ENCODE results near the gene DOK5.
"Not testable (repeated sequence)": the region's sequence is repeated elsewhere in the genome, so short reads cannot be mapped to it uniquely, and the experiment has no call there.

DOK5 gene

GRCh38 chr20:54475334-54476168, at the start of gene DOK5:
DOK5 (plus strand) TSS chr20:54475593; CDS start chr20:54475947, 354 bp downstream.
- no peak for DNase-seq

DNA sequence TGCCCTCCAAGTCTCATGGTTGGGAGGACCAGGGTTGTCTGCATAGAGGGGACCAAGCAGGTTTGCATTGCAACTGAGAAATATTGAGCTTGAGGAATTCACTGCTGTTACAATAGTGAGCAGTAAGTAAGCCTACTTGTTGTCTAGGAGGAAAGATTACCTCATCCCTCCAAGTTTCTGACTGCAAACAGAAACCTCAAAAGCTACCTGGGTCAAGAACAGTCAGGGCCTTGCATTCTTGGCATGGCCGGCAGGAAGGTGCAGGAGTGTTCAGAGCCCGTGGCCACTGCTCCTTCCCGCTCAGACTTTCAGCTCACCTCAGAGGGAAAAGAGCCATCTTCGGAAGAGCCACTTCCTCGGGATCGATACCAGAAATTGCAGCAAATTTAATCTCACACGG, 46.0 kb upstream of the DOK5 start:
- no peak for DNase-seq

DNA sequence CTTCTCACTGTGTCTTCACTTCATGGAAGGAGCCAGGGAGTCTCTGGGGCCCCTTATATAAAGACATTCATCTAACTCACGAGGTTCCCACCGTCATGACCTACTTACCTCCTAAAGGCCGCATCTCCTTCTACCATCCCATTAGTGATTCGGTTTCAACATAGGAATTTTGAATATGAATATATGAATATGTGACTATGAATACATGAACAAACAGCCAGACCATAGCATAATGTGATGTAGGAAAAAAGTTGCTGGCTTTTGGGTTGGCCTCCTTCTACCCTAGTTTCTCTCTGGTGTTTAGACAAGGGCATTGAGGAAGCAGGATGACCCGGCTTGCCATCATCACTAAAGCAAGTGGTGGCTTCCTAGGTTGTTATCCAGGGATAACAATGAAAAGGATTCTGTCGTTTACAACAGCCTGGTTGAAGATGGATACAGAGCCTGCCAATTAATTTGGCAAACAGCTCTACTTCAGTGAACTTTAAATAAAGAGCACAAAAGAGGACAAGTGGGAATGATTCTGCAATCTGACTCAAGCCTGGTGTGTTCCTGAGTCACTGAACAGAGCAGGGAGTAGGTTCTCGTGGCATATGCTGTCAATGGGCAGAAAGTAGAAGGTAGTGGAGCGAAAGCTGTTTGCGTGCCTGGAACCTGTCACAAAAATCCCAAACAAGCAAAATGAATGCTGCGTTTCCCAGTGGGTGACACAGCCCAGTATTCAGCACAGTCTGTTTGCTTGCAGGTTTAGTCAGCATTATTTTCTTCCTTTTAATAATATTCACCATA, 44.0 kb upstream of the DOK5 start:
- DNase-seq, result no peak

DNA sequence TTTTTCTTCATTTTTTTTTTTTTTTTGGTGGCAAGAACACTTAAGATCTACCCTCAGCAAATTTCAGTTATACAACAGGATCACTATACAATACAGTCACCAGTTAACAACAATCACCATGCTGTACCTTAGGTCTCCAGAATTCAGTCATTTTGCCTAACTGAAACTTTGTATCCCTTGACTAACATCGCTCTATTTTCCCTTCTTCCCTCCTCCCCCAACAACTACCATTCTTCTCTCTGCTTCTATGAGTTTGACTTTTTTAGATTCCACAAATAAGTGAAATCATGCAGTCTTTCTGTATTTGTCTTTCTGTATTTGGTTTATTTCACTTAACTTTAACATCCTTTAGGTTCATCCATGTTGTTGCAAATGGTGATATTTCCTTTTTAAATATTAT, 42.4 kb upstream of the DOK5 start:
- DNase-seq, result no peak

DNA sequence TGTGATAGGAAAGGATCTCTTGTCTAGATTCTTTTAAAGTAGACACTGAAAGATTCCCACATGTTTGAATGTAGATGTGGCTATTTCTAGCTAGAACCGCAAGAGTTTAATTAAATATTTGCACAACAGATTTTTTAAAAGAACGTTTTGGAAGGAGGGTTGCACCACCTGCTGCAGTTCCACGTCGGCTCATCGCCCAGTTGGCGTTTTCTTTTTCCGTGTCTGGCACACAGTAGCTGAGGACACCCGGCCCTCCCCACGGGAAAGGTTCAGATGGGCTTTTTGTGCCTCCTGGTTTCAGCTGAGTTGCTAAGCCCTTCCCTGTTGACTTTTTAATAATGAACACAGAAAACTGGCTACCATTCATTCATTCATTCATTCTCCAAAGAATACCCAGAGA, 41.8 kb upstream of the DOK5 start:
- DNase-seq, result no peak

- DNase-seq, result no peak
Measured at GRCh38 chr20:54434196-54434595, 41.2 kb upstream of the DOK5 start.

DNA sequence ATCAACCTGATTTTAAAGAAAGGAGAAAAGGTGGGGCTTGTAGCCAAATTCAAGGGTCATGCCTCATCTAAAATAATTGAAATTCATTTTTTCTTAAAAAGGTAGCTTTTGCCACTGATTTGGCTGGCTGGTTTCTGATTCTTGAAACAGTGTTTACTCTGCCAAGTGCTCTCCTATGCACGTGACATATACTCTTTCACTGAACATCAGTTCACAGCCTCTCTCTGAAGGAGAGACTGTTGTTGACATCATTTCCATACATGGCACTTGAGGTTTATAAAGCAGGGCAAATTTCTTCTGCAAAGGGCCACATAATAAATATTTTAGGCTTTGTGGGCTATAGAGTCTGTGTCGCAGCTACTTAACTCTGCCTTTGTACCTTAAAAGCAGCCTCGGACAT, 40.4 kb upstream of the DOK5 start:
- no peak for DNase-seq

DNA sequence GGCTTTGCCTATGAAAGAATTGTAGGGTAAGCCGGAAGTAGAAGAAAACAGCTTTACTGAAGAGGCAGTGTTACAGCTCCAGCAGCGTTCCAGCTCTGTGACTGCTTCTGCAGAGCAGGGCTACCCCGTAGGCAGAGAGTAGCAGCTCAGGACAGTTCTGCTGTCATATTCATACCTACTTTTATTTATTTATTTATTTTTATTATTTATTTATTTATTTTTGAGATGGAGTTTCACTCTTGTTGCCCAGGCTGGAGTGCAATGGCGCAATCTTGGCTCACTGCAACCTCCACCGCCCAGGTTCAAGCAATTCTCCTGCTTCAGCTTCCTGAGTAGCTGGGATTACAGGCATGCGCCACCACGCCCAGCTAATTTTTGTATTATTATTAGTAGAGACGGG, 39.0 kb upstream of the DOK5 start:
- not testable (repeated sequence) for DNase-seq

DNA sequence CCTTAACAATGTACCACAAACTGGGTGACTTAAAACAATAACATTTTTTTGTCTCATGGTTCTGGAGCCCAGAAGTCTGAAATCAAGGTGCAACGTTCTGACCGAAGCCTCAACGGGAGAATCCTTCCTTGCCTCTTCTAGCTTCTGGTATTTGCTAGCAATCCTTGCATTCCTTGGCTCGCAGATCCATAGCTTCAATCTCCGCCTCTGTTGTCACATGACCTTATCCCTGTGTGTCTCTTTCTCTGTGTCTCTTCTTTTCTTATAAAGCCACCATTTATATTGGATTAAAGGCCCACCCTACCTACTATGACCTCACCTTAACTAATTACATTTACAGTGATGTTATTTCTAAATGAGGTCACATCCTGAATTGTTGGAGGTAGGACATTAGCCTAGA, 37.2 kb upstream of the DOK5 start:
- DNase-seq, result no peak

DNA sequence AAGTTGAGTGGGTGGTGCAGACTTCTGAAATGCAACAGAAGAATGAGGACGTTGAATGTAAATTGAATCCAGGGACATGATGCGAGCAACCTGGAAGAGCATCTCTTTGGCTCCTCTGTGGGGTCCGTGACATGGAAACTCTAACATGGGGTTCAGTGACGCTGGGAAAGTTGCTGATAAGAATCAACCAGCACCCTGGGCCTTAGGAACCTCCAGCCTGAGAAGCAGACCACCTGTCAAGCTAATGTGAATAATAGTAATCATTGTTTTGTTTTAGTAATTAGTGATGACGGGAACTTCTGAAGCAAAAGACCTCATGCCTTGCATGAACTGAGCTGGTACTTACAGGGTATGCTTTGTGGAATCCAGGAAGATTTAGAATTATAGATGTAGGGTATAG, 25.2 kb upstream of the DOK5 start:
- DNase-seq, result no peak

DNA sequence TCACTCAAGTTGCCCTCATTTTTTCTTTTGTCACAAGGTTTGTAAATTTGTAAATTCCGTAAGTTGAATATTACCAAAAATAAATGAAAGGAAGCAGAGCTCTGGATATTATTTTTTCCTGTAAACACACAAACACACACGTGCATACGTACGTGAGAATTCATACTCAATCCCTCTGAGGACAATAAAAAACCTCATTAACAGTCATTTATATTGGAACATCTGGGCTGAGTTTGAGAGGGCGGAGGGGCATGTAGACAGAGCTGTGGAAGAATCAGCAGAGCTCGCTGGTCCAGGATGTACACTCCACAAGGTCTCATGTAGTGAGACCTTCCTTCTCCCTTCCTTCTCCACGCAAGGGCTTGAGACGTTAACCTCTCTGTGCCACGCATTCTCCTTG, 24.2 kb upstream of the DOK5 start:
- no peak for DNase-seq

GRCh38 chr20:54452277-54452676, 23.1 kb upstream of the DOK5 start:
- DNase-seq, result no peak

DNA sequence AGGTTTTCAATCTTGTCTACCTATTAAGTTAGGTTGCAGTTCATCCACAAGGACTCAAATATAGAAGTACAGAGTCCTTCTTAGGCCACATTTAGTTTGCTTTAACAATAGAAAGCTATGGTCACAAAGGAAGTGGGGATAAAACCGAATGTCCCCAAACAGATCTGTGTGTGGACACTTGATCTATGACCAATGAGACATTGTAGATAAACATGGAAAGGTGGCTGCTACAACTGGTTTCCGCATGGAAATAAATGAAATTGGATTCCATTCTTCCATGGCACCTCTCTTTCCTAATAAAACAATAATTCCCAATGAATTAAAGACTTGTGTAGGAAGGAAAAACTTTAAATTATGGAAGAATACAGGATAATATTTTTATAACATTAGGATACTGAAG, 20.4 kb upstream of the DOK5 start:
- DNase-seq, result no peak

DNA sequence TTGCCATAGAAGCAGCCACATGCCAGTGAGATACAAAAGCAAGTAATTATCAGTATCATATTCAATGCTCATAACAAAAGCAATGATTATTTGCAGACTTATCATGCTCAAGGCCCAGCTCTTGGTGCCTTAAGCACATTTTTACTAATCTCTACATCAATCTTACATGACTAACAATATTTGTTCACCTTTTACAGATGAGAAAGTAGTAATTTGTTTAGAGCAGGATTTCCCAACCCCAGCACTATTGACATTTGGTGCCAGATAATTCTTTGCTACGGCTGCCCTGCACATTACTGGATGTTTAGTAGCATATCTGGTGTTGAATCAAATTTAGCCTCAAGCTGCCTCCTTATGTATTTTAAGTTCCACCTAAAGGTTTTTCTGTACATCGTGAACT, 19.0 kb upstream of the DOK5 start:
- no peak for DNase-seq

GRCh38 chr20:54456961-54457360, 18.4 kb upstream of the DOK5 start:
- DNase-seq, result no peak

DNA sequence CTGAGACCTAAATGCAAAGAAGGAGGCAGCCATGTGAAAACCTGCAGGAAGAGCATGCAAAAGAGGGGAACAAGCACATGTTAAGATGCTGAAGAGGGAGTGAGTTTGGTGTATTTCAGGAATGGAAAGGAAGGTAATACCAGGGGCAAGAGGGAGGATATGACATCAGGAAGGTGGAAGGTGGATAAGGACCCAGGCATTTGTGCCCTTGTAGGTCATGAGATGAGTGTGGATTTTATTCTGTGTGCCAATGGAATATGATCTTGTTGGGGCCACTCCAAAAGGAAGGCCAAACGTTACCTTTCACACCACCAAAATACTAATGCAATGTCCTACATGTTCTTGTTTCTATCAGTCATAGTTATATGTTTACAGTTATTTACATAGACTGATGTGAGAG, 17.2 kb upstream of the DOK5 start:
- no peak for DNase-seq

DNA sequence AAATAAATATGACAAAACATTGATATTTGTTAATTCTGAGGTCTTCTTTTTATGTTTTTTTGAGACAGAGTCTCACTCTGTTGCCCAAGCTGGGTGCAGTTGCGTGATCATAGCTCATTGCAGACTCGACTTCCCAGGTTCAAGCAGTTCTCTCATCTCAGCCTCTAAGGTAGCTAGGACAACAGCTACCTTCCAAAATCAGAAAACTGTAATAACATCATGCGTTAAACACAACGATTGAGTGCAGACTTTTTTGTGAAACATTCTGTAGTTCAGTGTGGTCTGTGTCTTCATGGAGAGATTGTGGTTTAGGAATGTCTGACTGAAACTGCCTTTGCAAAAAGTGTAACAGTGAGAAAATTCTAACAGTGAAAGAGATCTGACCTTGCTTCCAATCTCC, 16.1 kb upstream of the DOK5 start:
- no peak for DNase-seq

- DNase-seq, result no peak
Measured at GRCh38 chr20:54464003-54464402, 11.4 kb upstream of the DOK5 start.

- no peak for DNase-seq
Measured at GRCh38 chr20:54466127-54466526, 9.3 kb upstream of the DOK5 start.

DNA sequence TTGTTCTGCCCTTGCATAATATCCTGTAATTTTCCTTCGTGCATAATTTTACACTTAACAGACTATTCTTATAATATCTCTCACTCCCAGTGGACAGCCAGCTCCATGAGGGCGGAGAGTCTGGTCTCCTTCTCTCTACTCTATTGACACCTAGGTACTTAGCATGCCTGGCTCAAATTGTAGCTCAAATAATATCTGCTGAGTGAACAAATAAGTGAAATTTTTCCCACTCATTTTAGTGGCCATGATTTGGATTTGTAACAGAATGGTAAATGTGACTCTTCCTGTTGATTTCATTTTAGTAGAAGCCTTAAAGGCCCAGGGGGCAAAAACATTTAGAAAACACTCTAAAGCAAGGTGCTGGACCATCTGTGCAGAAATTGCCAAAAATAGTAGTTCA, 7.8 kb upstream of the DOK5 start:
- DNase-seq, result no peak

- DNase-seq, result no peak
Measured at GRCh38 chr20:54468082-54468481, 7.3 kb upstream of the DOK5 start.

- no peak for DNase-seq
Measured at GRCh38 chr20:54469293-54469692, 6.1 kb upstream of the DOK5 start.

- no peak for DNase-seq
Measured at GRCh38 chr20:54469952-54470351, 5.4 kb upstream of the DOK5 start.

DNA sequence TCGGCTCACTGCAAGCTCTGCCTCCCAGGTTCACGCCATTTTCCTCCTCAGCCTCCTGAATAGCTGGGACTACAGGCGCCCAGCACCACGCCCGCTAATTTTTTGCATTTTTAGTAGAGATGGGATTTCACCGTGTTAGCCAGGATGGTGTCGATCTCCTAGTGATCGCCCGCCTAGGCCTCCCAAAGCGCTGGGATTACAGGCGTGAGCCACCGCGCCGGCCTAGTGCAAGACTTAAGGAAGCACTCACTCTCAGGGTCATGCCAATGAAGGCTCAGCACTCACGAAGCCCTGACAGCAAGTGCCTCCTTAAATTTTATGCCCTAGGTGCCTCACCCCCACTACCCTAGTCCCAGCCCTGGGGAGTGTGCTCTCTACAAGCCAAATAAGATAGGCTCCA, 4.7 kb upstream of the DOK5 start:
- no peak for DNase-seq

DNA sequence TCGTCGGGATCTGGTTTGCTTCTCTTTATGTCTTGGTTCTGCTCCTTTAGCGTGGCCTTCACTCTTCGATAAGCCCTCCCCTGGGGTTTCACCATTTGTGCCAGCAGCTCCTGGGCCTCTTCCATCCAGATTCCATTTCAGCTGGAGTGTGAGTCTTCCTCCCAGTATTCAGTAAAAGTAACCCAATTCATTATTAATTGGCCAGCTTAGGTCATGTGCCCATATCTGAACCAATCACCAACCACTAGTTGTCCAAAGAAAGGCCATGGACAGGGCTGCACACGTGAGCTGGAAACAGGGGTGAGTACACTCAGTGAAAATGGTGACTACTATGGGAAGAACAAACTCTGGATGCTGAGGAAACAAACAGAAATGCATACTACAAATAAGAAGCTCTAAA, 2.8 kb upstream of the DOK5 start:
- no peak for DNase-seq
